OCI-LY3 (cell line): ENCODE data around the gene GABRB3.

ENCODE experiments used
- EZH2phosphoT487 ChIP-seq: fragments of 200-600 bp; shearing (Covaris generic); IDR thresholded peaks from 2 replicates; pipeline ENCODE4 v1.6.1; 2018; ENCODE audit warnings: antibody characterized with exemption, mixed run types, low read depth
- TF ChIP-seq, protein P1 (sequence below): fragments of 200-600, 300-600 bp; sonication (generic); IDR thresholded peaks from 2 replicates; pipeline ENCODE4 v1.5.1; 2014; ENCODE audit warnings: antibody characterized with exemption, low read length, low read depth

DNA sequence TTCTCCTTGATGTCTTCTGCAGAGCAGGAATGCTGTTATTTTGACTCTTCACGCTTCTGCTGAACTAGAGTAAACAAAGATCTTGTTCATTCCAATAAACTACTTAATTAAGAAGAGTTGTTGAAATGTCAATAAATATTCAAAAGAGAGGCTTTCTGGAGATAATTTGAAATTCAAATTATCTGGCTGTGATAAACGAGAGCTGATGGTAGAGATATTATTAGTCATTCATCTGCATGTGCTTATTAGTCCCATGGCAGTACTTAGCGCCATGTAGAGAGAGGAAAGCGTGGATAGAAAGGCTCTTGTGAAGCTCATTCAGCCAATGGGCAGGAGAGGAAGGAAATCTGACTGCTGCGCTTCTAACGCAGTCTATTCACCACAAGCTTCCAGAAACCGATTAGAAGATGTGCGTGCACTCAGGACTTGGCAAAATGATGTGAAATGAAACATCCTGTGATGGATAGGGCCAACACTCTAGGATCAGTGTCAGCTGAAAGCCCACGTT is 251.1 kb downstream of the GABRB3 start:
- TF ChIP-seq, protein P1, sequence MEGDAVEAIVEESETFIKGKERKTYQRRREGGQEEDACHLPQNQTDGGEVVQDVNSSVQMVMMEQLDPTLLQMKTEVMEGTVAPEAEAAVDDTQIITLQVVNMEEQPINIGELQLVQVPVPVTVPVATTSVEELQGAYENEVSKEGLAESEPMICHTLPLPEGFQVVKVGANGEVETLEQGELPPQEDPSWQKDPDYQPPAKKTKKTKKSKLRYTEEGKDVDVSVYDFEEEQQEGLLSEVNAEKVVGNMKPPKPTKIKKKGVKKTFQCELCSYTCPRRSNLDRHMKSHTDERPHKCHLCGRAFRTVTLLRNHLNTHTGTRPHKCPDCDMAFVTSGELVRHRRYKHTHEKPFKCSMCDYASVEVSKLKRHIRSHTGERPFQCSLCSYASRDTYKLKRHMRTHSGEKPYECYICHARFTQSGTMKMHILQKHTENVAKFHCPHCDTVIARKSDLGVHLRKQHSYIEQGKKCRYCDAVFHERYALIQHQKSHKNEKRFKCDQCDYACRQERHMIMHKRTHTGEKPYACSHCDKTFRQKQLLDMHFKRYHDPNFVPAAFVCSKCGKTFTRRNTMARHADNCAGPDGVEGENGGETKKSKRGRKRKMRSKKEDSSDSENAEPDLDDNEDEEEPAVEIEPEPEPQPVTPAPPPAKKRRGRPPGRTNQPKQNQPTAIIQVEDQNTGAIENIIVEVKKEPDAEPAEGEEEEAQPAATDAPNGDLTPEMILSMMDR = no peak
- TF ChIP-seq EZH2phosphoT487 = no peak
